Neural cell (in vitro differentiated cells): ENCODE results near the gene ADAMTS8.

Experiments
- CTCF ChIP-seq: fragments of 450-650 bp; IDR thresholded peaks from 2 replicates; pipeline ENCODE4 v1.5.1; 2014; ENCODE audit warnings: antibody characterized with exemption, mild to moderate bottlenecking, moderate library complexity; ENCODE audit not compliant: poor library complexity, severe bottlenecking
- POLR2AphosphoS5 ChIP-seq: IDR thresholded peaks from 2 replicates; pipeline ENCODE4 v1.6.1; 2012
- TF ChIP-seq, protein P1 (sequence below): IDR thresholded peaks from 2 replicates; pipeline ENCODE4 v1.6.1; 2012; ENCODE audit warnings: borderline replicate concordance

DNA sequence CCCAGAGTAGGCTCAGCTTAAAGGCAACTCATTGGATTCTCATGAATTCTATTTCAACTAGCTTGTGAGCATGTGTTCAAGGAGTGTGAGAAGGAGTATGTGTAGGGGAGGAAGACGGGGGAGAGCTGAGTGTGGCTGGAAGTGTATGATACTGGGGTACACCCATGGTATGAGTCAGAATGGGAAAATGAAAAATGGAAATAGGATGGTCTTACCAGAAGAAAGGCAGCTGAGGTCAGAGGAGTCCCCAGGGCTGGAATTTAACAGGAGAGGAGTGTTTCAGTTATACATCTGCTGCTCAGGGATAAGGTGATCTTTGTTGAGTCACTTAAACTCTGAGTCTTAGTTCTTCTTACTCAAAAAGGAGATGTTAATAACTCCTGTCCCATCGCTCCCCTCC, 13.3 kb upstream of the ADAMTS8 start:
- TF ChIP-seq CTCF (no peak), POLR2AphosphoS5 (no peak)
- TF ChIP-seq, protein P1, sequence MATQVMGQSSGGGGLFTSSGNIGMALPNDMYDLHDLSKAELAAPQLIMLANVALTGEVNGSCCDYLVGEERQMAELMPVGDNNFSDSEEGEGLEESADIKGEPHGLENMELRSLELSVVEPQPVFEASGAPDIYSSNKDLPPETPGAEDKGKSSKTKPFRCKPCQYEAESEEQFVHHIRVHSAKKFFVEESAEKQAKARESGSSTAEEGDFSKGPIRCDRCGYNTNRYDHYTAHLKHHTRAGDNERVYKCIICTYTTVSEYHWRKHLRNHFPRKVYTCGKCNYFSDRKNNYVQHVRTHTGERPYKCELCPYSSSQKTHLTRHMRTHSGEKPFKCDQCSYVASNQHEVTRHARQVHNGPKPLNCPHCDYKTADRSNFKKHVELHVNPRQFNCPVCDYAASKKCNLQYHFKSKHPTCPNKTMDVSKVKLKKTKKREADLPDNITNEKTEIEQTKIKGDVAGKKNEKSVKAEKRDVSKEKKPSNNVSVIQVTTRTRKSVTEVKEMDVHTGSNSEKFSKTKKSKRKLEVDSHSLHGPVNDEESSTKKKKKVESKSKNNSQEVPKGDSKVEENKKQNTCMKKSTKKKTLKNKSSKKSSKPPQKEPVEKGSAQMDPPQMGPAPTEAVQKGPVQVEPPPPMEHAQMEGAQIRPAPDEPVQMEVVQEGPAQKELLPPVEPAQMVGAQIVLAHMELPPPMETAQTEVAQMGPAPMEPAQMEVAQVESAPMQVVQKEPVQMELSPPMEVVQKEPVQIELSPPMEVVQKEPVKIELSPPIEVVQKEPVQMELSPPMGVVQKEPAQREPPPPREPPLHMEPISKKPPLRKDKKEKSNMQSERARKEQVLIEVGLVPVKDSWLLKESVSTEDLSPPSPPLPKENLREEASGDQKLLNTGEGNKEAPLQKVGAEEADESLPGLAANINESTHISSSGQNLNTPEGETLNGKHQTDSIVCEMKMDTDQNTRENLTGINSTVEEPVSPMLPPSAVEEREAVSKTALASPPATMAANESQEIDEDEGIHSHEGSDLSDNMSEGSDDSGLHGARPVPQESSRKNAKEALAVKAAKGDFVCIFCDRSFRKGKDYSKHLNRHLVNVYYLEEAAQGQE, result no peak
